Measurements from ENCODE around the gene LAMC3. TPM values are rescaled to one million over a fixed set of nuclear protein-coding genes. Genes with fewer than 3 reads are reported as not detected.

Gene LAMC3
- total RNA-seq, 8 experiments from 2014 or later, result 0.05 to 96.7 (median 0.35) TPM; not detected in 1

DNA sequence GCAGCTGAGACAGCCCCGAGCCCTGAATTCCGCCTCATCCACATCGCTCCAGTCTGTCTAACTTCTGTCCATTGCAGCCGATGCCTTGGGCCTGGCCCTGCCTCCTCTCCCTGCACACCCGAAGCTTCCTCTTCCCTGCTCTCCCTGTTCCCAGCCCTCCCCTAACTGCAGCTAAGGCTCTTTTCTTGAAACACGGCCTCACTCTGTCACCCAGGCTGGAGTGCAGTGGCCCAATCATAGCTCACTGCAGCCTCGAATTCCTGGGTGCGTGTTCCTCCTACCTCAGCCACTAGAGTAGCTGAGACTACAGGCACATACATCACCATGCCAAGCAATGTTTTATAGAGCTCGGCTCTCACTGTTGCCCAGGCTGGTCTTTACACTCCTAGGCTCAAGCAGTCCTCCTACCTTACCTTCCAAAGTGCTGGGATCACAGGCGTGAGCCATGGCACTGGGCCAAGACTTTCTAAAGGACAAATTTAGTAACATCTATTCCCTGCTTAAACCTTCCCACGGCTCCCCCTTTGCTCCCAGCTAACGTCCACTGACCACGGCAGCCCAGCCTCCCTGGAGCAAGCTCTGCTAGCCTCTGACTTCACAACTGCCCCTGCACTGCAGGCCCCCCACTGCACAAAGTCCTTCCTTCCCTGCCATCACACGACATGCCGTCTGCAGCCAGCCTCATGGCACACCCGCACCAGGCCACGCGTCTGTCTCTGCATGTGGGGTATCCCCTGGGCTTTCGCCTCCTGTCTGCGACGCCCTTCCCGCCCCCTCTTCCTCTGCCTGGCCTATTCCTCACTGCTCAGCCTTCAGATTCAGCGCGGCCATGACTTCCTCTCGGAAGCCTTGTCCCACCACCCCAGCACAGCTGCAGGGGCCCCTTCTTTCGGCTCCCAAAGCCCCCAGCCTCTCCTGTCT is 28.6 kb downstream of the LAMC3 start:
- no peak overlapping the region for H3K4me3 ChIP-seq
- H3K4me1 ChIP-seq (replicated peaks in 1 of 2), result peaks cover 0 to 8% of the 10 kb centered on the region in 2 donors
- H3K27ac ChIP-seq, result peak overlapping the region; percentile 10 to 50
- peak; percentile 35 to 95 (median 82) for ATAC-seq (replicated peaks in 6 of 8)
- WGBS, 10 experiments, result 0 to 85% (median 41%) methylated on average over 1 to 9 of the region's 26 CpGs; no CpG with 5 or more reads in 2 of the 10 experiments
- in situ Hi-C loops (cut with MboI; ENCODE audit: low pct_unique_long_range_greater_than_20kb in 2 of 9, low sequenced_read_pairs in 9 of 9, unreplicated experiment in 9 of 9), result loop anchor here in 2 of 9 experiments (25.0 kb wide), 2 partner anchors 175 to 325 kb away; no protein-coding TSS in a partner anchor

DNA sequence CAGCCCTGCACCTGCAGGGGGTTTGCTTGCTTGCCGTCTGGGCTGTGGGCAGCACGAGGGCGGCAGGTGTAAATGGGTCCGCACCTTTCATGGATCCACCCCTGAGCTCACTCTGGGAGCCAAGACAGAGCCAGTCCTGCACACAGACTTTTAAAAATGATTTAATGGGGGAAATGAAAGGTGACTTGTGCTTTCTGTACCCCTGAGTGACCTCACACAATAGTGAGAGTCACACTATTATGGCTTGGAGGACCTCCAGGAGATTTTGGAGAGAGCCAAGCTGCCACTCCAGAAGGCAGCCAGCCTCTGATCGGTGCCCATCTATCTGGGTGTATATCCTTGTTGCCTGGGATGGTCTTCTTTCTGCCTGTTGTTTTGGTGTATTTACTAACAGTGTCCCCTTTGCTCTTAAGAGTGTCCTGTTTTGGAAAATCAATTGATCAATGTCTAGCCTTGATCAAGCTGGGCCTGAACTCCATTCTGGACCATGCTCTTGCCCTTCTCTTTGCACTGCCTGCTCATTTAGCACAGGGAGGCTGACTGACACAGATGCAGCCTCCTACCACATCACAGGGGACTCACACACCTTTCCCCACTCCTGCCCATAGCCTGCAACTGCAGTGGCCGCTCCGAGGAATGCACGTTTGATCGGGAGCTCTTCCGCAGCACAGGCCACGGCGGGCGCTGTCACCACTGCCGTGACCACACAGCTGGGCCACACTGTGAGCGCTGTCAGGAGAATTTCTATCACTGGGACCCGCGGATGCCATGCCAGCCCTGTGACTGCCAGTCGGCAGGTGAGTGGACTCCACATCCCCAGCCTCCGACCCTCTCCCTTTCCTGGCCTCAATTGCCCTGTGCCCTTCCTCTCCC is 29.5 kb downstream of the LAMC3 start:
- 70 to 100% (median 85%) methylated on average over 1 to 5 of the region's 19 CpGs; no CpG with 5 or more reads in 2 of the 10 experiments for whole genome bisulfite sequencing, 10 experiments
- Histone ChIP-seq H3K27ac (peak overlapping the region; percentile 19 to 50), H3K4me3 (no peak overlapping the region), H3K4me1 (replicated peaks in 1 of 2) (peaks cover 0 to 8% of the 10 kb centered on the region in 2 donors)
- ATAC-seq (replicated peaks in 6 of 8), result no peak
- in situ Hi-C loops (cut with MboI; ENCODE audit: low pct_unique_long_range_greater_than_20kb in 2 of 9, low sequenced_read_pairs in 9 of 9, unreplicated experiment in 9 of 9), result loop anchor here in 2 of 9 experiments (25.0 kb wide), 2 partner anchors 176 to 326 kb away; no protein-coding TSS in a partner anchor

DNA sequence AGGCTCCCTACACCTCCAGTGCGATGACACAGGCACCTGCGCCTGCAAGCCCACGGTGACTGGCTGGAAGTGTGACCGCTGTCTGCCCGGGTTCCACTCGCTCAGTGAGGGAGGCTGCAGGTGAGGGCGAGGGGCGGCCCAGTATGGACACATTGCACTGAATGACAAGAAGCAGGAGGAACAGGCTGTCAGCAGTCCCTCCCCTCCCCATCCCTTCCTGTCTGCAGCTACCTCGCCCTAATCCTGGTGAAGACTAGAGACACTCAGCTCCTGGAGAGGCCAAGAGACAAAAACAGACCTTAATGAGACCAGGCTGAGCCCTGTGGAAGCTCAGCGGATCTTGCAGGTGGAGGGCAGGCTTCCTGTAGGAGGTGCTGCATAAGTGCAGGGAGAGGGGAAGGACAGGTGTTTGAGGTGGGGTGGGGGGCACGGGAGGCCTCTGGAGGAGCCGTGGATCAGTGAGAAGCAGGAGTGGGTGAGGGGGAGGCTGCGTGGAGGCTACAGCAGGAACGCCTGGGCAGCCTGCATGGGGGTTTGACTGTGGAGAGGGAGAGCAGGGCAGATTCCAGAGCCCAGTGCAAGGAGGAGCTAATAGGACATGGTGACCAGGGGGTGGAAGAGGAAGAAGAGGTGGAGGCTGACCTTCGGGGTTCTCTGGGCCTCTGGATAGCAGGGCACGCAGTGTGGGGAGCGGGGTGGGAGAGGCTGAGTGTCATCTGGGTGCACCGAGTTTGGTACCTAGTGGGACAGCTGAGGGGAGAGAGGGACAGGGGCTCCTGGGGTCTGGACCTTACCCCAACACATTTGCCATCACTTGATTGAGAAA is 30.4 kb downstream of the LAMC3 start:
- 70 to 100% (median 86%) methylated on average over 2 to 7 of the region's 18 CpGs; no CpG with 5 or more reads in 7 of the 10 experiments for WGBS, 10 experiments
- no peak for ATAC-seq (replicated peaks in 6 of 8)
- H3K27ac ChIP-seq, result peak overlapping the region; percentile 24 to 35
- no peak overlapping the region for H3K4me3 ChIP-seq
- in situ Hi-C loops (cut with MboI; ENCODE audit: low pct_unique_long_range_greater_than_20kb in 2 of 9, low sequenced_read_pairs in 9 of 9, unreplicated experiment in 9 of 9), result loop anchor here in 2 of 9 experiments (25.0 kb wide), 2 partner anchors 177 to 327 kb away; no protein-coding TSS in a partner anchor
- peaks cover 0 to 8% of the 10 kb centered on the region in 2 donors for H3K4me1 ChIP-seq (replicated peaks in 1 of 2)

- peak overlapping the region; percentile 39 to 45 for H3K27ac ChIP-seq
- in situ Hi-C loops (cut with MboI; ENCODE audit: low pct_unique_long_range_greater_than_20kb in 2 of 9, low sequenced_read_pairs in 9 of 9, unreplicated experiment in 9 of 9), result loop anchor here in 3 of 9 experiments (10.0 to 25.0 kb wide), 3 partner anchors 178 to 330 kb away; no protein-coding TSS in a partner anchor
Measured at GRCh38 chr9:131042666-131043065, 33.7 kb downstream of the LAMC3 start.

GRCh38 chr9:131043087-131043486 is 34.1 kb downstream of the LAMC3 start:
- Histone ChIP-seq H3K4me1 (replicated peaks in 1 of 2) (no peaks in the 10 kb centered on the region), H3K4me3 (no peak overlapping the region), H3K27ac (peak overlapping the region; percentile 39 to 41)
- in situ Hi-C loops (cut with MboI; ENCODE audit: low pct_unique_long_range_greater_than_20kb in 2 of 9, low sequenced_read_pairs in 9 of 9, unreplicated experiment in 9 of 9), result loop anchor here in 3 of 9 experiments (10.0 to 25.0 kb wide), 3 partner anchors 178 to 331 kb away; no protein-coding TSS in a partner anchor
- 57 to 100% (median 74%) methylated on average over 1 to 2 of the region's 2 CpGs; no CpG with 5 or more reads in 5 of the 10 experiments for WGBS, 10 experiments
- ATAC-seq (replicated peaks in 6 of 8), result no peak

More at GRCh38 chr9:131042666-131043065, 33.7 kb downstream of the LAMC3 start:
- no peak for ATAC-seq (replicated peaks in 6 of 8)
- no peaks in the 10 kb centered on the region for H3K4me1 ChIP-seq (replicated peaks in 1 of 2)
- H3K4me3 ChIP-seq, result no peak overlapping the region

- WGBS, 10 experiments, result 29 to 67% (median 42%) methylated on average over 1 to 6 of the region's 6 CpGs
- no peak overlapping the region for H3K4me3 ChIP-seq
- in situ Hi-C loops (cut with MboI; ENCODE audit: low pct_unique_long_range_greater_than_20kb in 2 of 9, low sequenced_read_pairs in 9 of 9, unreplicated experiment in 9 of 9), result loop anchor here in 3 of 9 experiments (10.0 to 25.0 kb wide), 3 partner anchors 179 to 331 kb away; no protein-coding TSS in a partner anchor
- H3K4me1 ChIP-seq (replicated peaks in 1 of 2), result no peaks in the 10 kb centered on the region
- peak overlapping the region in 1 of 2 donors; percentile 39 for H3K27ac ChIP-seq
- ATAC-seq (replicated peaks in 6 of 8), result no peak
Measured at GRCh38 chr9:131043646-131044045, 34.7 kb downstream of the LAMC3 start.

GRCh38 chr9:131045300-131046092 is 36.5 kb downstream of the LAMC3 start:
- no peak overlapping the region for H3K4me3 ChIP-seq
- 32 to 100% (median 76%) methylated on average over 2 to 9 of the region's 16 CpGs; no CpG with 5 or more reads in 1 of the 10 experiments for WGBS, 10 experiments
- no peak for ATAC-seq (replicated peaks in 6 of 8)
- H3K4me1 ChIP-seq (replicated peaks in 1 of 2), result no peaks in the 10 kb centered on the region
- in situ Hi-C loops (cut with MboI; ENCODE audit: low pct_unique_long_range_greater_than_20kb in 2 of 9, low sequenced_read_pairs in 9 of 9, unreplicated experiment in 9 of 9), result loop anchor here in 3 of 9 experiments (10.0 to 25.0 kb wide), 3 partner anchors 181 to 333 kb away; no protein-coding TSS in a partner anchor
- H3K27ac ChIP-seq, result peak overlapping the region; percentile 1 to 19

GRCh38 chr9:131046093-131046380 is 37.1 kb downstream of the LAMC3 start:
- no peak overlapping the region for H3K4me3 ChIP-seq
- WGBS, 10 experiments, result 80 to 100% (median 89%) methylated on average over 1 to 3 of the region's 3 CpGs; no CpG with 5 or more reads in 7 of the 10 experiments
- in situ Hi-C loops (cut with MboI; ENCODE audit: low pct_unique_long_range_greater_than_20kb in 2 of 9, low sequenced_read_pairs in 9 of 9, unreplicated experiment in 9 of 9), result loop anchor here in 3 of 9 experiments (10.0 to 25.0 kb wide), 3 partner anchors 181 to 334 kb away; no protein-coding TSS in a partner anchor
- H3K4me1 ChIP-seq (replicated peaks in 1 of 2), result no peaks in the 10 kb centered on the region
- peak in 1 of 8 experiments; percentile 6 for ATAC-seq (replicated peaks in 6 of 8)
- H3K27ac ChIP-seq, result no peak overlapping the region

GRCh38 chr9:131046581-131047202 is 37.7 kb downstream of the LAMC3 start:
- peak overlapping the region in 1 of 2 donors; percentile 38 for H3K27ac ChIP-seq
- 0 to 55% (median 24%) methylated on average over 1 to 11 of the region's 35 CpGs; no CpG with 5 or more reads in 2 of the 10 experiments for WGBS, 10 experiments

GRCh38 chr9:131048332-131048731 is 39.4 kb downstream of the LAMC3 start:
- 20 to 100% (median 55%) methylated on average over 1 to 5 of the region's 6 CpGs; no CpG with 5 or more reads in 4 of the 10 experiments for WGBS, 10 experiments
- no peaks in the 10 kb centered on the region for H3K4me1 ChIP-seq (replicated peaks in 1 of 2)
- in situ Hi-C loops (cut with MboI; ENCODE audit: low pct_unique_long_range_greater_than_20kb in 2 of 9, low sequenced_read_pairs in 9 of 9, unreplicated experiment in 9 of 9), result loop anchor here in 3 of 9 experiments (10.0 to 25.0 kb wide), 3 partner anchors 184 to 336 kb away; no protein-coding TSS in a partner anchor
- no peak for ATAC-seq (replicated peaks in 6 of 8)
- H3K4me3 ChIP-seq, result no peak overlapping the region
- H3K27ac ChIP-seq, result peak overlapping the region in 1 of 2 donors; percentile 55

More at GRCh38 chr9:131046581-131047202, 37.7 kb downstream of the LAMC3 start:
- no peaks in the 10 kb centered on the region for H3K4me1 ChIP-seq (replicated peaks in 1 of 2)
- H3K4me3 ChIP-seq, result no peak overlapping the region
- in situ Hi-C loops (cut with MboI; ENCODE audit: low pct_unique_long_range_greater_than_20kb in 2 of 9, low sequenced_read_pairs in 9 of 9, unreplicated experiment in 9 of 9), result loop anchor here in 3 of 9 experiments (10.0 to 25.0 kb wide), 3 partner anchors 182 to 334 kb away; no protein-coding TSS in a partner anchor
- ATAC-seq (replicated peaks in 6 of 8), result peak; percentile 84 to 99 (median 92)

All from motor neuron (in vitro differentiated cells).